Myometrial cell (primary cell): ENCODE results near the gene TNFRSF21. TPM values are rescaled to one million over a fixed set of nuclear protein-coding genes. Genes with fewer than 3 reads are reported as not detected.

Experiments
- total RNA-seq: library from RNA; depleted of rRNA; stranded (reverse); fragments of >200 nt; gene quantifications from 2 replicates; pipeline ENCODE4 v1.2.3, GENCODE V29; 2015

Gene TNFRSF21
- 12.1 and 14.1 TPM in 2 replicates for total RNA-seq

GRCh38 chr6:47309291-47310130, at the start of gene TNFRSF21:
Gene TNFRSF21 (minus strand): TSS chr6:47309905. CDS start chr6:47309511, 394 bp downstream.

Other genes starting within 250 kb of the TNFRSF21 start
- gene CD2AP, start 167.9 kb upstream of the TNFRSF21 start, total RNA-seq: 8.1 and 9.9 TPM in 2 replicates